Measurements from ENCODE around the gene HDGFL3.

Gene HDGFL3

GRCh38 chr15:83115410-83115809 is 92.2 kb downstream of the HDGFL3 start:
- no peak overlapping the region for H3K4me3 Mint-ChIP-seq
- DNase-seq (ENCODE audit: low spot score in 2 of 2): no peak
- H3K9me3 Mint-ChIP-seq: no peaks in the 10 kb centered on the region
- no peak for ATAC-seq (replicated peaks; ENCODE audit: extremely low read depth, poor library complexity, severe bottlenecking)
- H3K4me1 Mint-ChIP-seq: no peaks in the 10 kb centered on the region
- H3K36me3 Mint-ChIP-seq (ENCODE audit: insufficient read depth): peaks cover under 1% of the 10 kb centered on the region
- H3K27me3 Mint-ChIP-seq: peaks cover 15% of the 10 kb centered on the region
- H3K27ac Mint-ChIP-seq (ENCODE audit: low read depth): no peak overlapping the region

- Mint-ChIP-seq H3K27me3 (peaks cover 20% of the 10 kb centered on the region), H3K27ac (ENCODE audit: low read depth) (no peak overlapping the region), H3K4me3 (no peak overlapping the region), H3K4me1 (no peaks in the 10 kb centered on the region), H3K36me3 (ENCODE audit: insufficient read depth) (peaks cover 2% of the 10 kb centered on the region), H3K9me3 (no peaks in the 10 kb centered on the region)
- ATAC-seq (replicated peaks; ENCODE audit: extremely low read depth, poor library complexity, severe bottlenecking): no peak
- no peak for DNase-seq (ENCODE audit: low spot score in 2 of 2)
Measured at GRCh38 chr15:83114856-83115255, 92.8 kb downstream of the HDGFL3 start.

GRCh38 chr15:83113881-83114674 is 93.5 kb downstream of the HDGFL3 start:
- no peak for ATAC-seq (replicated peaks; ENCODE audit: extremely low read depth, poor library complexity, severe bottlenecking)
- H3K4me3 Mint-ChIP-seq: no peak overlapping the region
- H3K9me3 Mint-ChIP-seq: no peaks in the 10 kb centered on the region
- no peaks in the 10 kb centered on the region for H3K4me1 Mint-ChIP-seq
- no peak for DNase-seq (ENCODE audit: low spot score in 2 of 2)
- H3K36me3 Mint-ChIP-seq (ENCODE audit: insufficient read depth): peaks cover 2% of the 10 kb centered on the region
- peaks cover 28% of the 10 kb centered on the region for H3K27me3 Mint-ChIP-seq
- H3K27ac Mint-ChIP-seq (ENCODE audit: low read depth): no peak overlapping the region

GRCh38 chr15:83112956-83113299 is 94.7 kb downstream of the HDGFL3 start:
- Mint-ChIP-seq H3K27ac (ENCODE audit: low read depth) (no peak overlapping the region), H3K4me1 (no peaks in the 10 kb centered on the region)
- no peak for DNase-seq (ENCODE audit: low spot score in 2 of 2)

GRCh38 chr15:83112233-83112955 is 95.2 kb downstream of the HDGFL3 start:
- Mint-ChIP-seq H3K9me3 (no peaks in the 10 kb centered on the region), H3K4me3 (no peak overlapping the region)

More at GRCh38 chr15:83112956-83113299, 94.7 kb downstream of the HDGFL3 start:
- Mint-ChIP-seq H3K4me3 (no peak overlapping the region), H3K9me3 (no peaks in the 10 kb centered on the region), H3K27me3 (peaks cover 40% of the 10 kb centered on the region), H3K36me3 (ENCODE audit: insufficient read depth) (peaks cover 2% of the 10 kb centered on the region)
- no peak for ATAC-seq (replicated peaks; ENCODE audit: extremely low read depth, poor library complexity, severe bottlenecking)

GRCh38 chr15:83111149-83111548 is 96.5 kb downstream of the HDGFL3 start:
- ATAC-seq (replicated peaks; ENCODE audit: extremely low read depth, poor library complexity, severe bottlenecking): no peak
- Mint-ChIP-seq H3K9me3 (no peaks in the 10 kb centered on the region), H3K4me1 (no peaks in the 10 kb centered on the region), H3K36me3 (ENCODE audit: insufficient read depth) (peaks cover 4% of the 10 kb centered on the region), H3K27me3 (peaks cover 48% of the 10 kb centered on the region), H3K27ac (ENCODE audit: low read depth) (no peak overlapping the region), H3K4me3 (no peak overlapping the region)
- no peak for DNase-seq (ENCODE audit: low spot score in 2 of 2)

More at GRCh38 chr15:83112233-83112955, 95.2 kb downstream of the HDGFL3 start:
- ATAC-seq (replicated peaks; ENCODE audit: extremely low read depth, poor library complexity, severe bottlenecking) (no peak), DNase-seq (ENCODE audit: low spot score in 2 of 2) (no peak)
- peaks cover 4% of the 10 kb centered on the region for H3K36me3 Mint-ChIP-seq (ENCODE audit: insufficient read depth)
- peaks cover 40% of the 10 kb centered on the region for H3K27me3 Mint-ChIP-seq
- no peak overlapping the region for H3K27ac Mint-ChIP-seq (ENCODE audit: low read depth)
- H3K4me1 Mint-ChIP-seq: no peaks in the 10 kb centered on the region

GRCh38 chr15:83110381-83110780 is 97.2 kb downstream of the HDGFL3 start:
- Mint-ChIP-seq H3K27me3 (peaks cover 54% of the 10 kb centered on the region), H3K36me3 (ENCODE audit: insufficient read depth) (peaks cover 4% of the 10 kb centered on the region), H3K4me3 (no peak overlapping the region), H3K4me1 (no peaks in the 10 kb centered on the region), H3K27ac (ENCODE audit: low read depth) (no peak overlapping the region), H3K9me3 (no peaks in the 10 kb centered on the region)
- ATAC-seq (replicated peaks; ENCODE audit: extremely low read depth, poor library complexity, severe bottlenecking): no peak
- no peak for DNase-seq (ENCODE audit: low spot score in 2 of 2)

- no peak for ATAC-seq (replicated peaks; ENCODE audit: extremely low read depth, poor library complexity, severe bottlenecking)
- no peak overlapping the region for H3K27ac Mint-ChIP-seq (ENCODE audit: low read depth)
- H3K4me3 Mint-ChIP-seq: no peak overlapping the region
- H3K4me1 Mint-ChIP-seq: no peaks in the 10 kb centered on the region
- H3K9me3 Mint-ChIP-seq: no peaks in the 10 kb centered on the region
- no peak for DNase-seq (ENCODE audit: low spot score in 2 of 2)
- H3K36me3 Mint-ChIP-seq (ENCODE audit: insufficient read depth): peaks cover 4% of the 10 kb centered on the region
- peaks cover 63% of the 10 kb centered on the region for H3K27me3 Mint-ChIP-seq
Measured at GRCh38 chr15:83109532-83109931, 98.1 kb downstream of the HDGFL3 start.

- Mint-ChIP-seq H3K9me3 (no peaks in the 10 kb centered on the region), H3K27me3 (peaks cover 73% of the 10 kb centered on the region), H3K27ac (ENCODE audit: low read depth) (no peak overlapping the region), H3K36me3 (ENCODE audit: insufficient read depth) (peaks cover 6% of the 10 kb centered on the region), H3K4me1 (no peaks in the 10 kb centered on the region), H3K4me3 (peak overlapping the region; percentile 13)
- DNase-seq (ENCODE audit: low spot score in 2 of 2) (no peak), ATAC-seq (replicated peaks; ENCODE audit: extremely low read depth, poor library complexity, severe bottlenecking) (peak; percentile 52)
Measured at GRCh38 chr15:83108266-83109219, 99.1 kb downstream of the HDGFL3 start.

GRCh38 chr15:83107841-83108181 is 99.8 kb downstream of the HDGFL3 start:
- H3K27ac Mint-ChIP-seq (ENCODE audit: low read depth): no peak overlapping the region
- ATAC-seq (replicated peaks; ENCODE audit: extremely low read depth, poor library complexity, severe bottlenecking) (no peak), DNase-seq (ENCODE audit: low spot score in 2 of 2) (no peak)
- H3K4me3 Mint-ChIP-seq: peak overlapping the region; percentile 13
- peaks cover 6% of the 10 kb centered on the region for H3K36me3 Mint-ChIP-seq (ENCODE audit: insufficient read depth)
- H3K9me3 Mint-ChIP-seq: no peaks in the 10 kb centered on the region
- H3K4me1 Mint-ChIP-seq: no peaks in the 10 kb centered on the region
- H3K27me3 Mint-ChIP-seq: peaks cover 74% of the 10 kb centered on the region

- H3K4me1 Mint-ChIP-seq: no peaks in the 10 kb centered on the region
- DNase-seq (ENCODE audit: low spot score in 2 of 2) (no peak), ATAC-seq (replicated peaks; ENCODE audit: extremely low read depth, poor library complexity, severe bottlenecking) (no peak)
- no peaks in the 10 kb centered on the region for H3K9me3 Mint-ChIP-seq
- peaks cover 80% of the 10 kb centered on the region for H3K27me3 Mint-ChIP-seq
- H3K27ac Mint-ChIP-seq (ENCODE audit: low read depth): no peak within 1 kb of the TSS
- H3K36me3 Mint-ChIP-seq (ENCODE audit: insufficient read depth): peaks cover 6% of the 10 kb centered on the region
- H3K4me3 Mint-ChIP-seq: peak within 1 kb of the TSS; percentile 33
Measured at GRCh38 chr15:83106994-83107840, 100.4 kb downstream of the HDGFL3 start, which contains the start of gene TM6SF1. Gene TM6SF1 (plus strand): TSS chr15:83107645. CDS start chr15:83107681, 36 bp downstream.

GRCh38 chr15:83105440-83105839 is 102.2 kb downstream of the HDGFL3 start:
- H3K27me3 Mint-ChIP-seq: peaks cover 82% of the 10 kb centered on the region
- H3K4me1 Mint-ChIP-seq: no peaks in the 10 kb centered on the region
- peak overlapping the region; percentile 2 for H3K4me3 Mint-ChIP-seq

More at GRCh38 chr15:83105440-83105839, 102.2 kb downstream of the HDGFL3 start:
- no peak overlapping the region for H3K27ac Mint-ChIP-seq (ENCODE audit: low read depth)
- H3K9me3 Mint-ChIP-seq: no peaks in the 10 kb centered on the region
- ATAC-seq (replicated peaks; ENCODE audit: extremely low read depth, poor library complexity, severe bottlenecking) (no peak), DNase-seq (ENCODE audit: low spot score in 2 of 2) (no peak)
- peaks cover 6% of the 10 kb centered on the region for H3K36me3 Mint-ChIP-seq (ENCODE audit: insufficient read depth)
